Rectal smooth muscle tissue (tissue), 1 donor: ENCODE results near the gene PLGRKT.
"Not testable (repeated sequence)": the region's sequence is repeated elsewhere in the genome, so short reads cannot be mapped to it uniquely, and the experiment has no call there.

Experiments used
- H3K27ac ChIP-seq: one replicate; pipeline ENCODE4 v1.7.0; 2013; ENCODE audit warnings: low read depth, low read length, inconsistent platforms
- H3K27me3 ChIP-seq: one replicate; pipeline ENCODE4 v1.7.0; 2013; ENCODE audit warnings: low read length; ENCODE audit not compliant: control insufficient read depth, insufficient read depth
- H3K36me3 ChIP-seq: one replicate; pipeline ENCODE4 v1.7.0; 2013; ENCODE audit warnings: low read length; ENCODE audit not compliant: control insufficient read depth, insufficient read depth
- H3K4me1 ChIP-seq: one replicate; pipeline ENCODE4 v1.7.0; 2013; ENCODE audit warnings: low read length; ENCODE audit not compliant: control insufficient read depth, insufficient read depth
- H3K4me3 ChIP-seq: one replicate; pipeline ENCODE4 v1.7.0; 2013; ENCODE audit warnings: low read length
- H3K9ac ChIP-seq: one replicate; pipeline ENCODE4 v1.7.0; 2013; ENCODE audit warnings: low read length

Gene PLGRKT

DNA sequence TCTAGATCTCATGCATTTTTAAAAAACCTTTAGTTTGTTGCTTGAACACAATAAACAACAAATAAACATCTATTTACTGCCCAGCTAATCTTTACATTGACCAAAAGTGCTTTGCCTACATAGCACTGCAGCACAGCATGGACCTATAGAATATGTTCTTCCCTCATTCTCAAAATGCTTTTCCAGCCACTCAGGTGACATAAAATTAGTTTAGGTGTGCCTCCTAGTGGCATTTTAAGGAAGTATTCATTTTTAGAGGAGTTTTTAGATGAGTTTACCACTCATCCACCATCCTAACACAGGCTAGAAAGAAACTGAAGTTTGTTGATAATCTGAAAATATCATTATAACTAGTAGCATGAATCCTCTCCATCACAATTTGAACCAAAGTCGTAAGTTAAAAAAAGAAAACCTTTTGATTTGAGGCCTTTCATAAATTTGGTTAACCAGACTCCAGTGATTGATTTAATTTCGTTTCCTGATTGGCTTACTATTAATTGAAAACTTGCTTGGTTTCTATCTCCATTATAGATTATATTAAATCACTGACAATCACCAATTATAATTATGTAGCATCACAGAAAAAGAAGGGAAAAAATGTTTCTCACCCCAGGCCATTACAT, 12.6 kb downstream of the PLGRKT start:
- no peaks in the 10 kb centered on the region for H3K36me3 ChIP-seq
- H3K4me1 ChIP-seq = no peaks in the 10 kb centered on the region
- no peak overlapping the region for H3K4me3 ChIP-seq
- no peak overlapping the region for H3K27ac ChIP-seq
- no peak overlapping the region for H3K9ac ChIP-seq
- no peaks in the 10 kb centered on the region for H3K27me3 ChIP-seq

DNA sequence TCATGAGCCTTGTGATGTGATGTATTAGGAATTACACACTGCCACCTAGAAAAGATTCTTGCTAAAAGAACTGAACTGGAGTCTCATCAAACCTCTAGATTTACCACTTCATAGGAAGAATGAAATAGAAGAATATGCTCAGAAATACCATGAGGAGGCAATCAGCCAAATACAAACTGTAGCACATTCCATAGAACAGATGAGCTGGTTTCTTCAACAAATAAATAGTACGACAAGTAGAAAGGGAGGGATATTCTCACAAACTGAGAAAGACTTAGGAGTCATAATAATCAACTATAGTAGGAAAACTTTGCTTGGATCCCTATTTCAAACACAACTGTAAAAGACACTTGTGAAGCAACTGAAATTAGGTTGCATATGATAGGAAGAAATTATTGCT, 15.4 kb downstream of the PLGRKT start:
- Histone ChIP-seq H3K4me1 (no peaks in the 10 kb centered on the region), H3K4me3 (no peak overlapping the region), H3K27ac (no peak overlapping the region), H3K27me3 (no peaks in the 10 kb centered on the region), H3K9ac (no peak overlapping the region), H3K36me3 (peaks cover 3% of the 10 kb centered on the region)

DNA sequence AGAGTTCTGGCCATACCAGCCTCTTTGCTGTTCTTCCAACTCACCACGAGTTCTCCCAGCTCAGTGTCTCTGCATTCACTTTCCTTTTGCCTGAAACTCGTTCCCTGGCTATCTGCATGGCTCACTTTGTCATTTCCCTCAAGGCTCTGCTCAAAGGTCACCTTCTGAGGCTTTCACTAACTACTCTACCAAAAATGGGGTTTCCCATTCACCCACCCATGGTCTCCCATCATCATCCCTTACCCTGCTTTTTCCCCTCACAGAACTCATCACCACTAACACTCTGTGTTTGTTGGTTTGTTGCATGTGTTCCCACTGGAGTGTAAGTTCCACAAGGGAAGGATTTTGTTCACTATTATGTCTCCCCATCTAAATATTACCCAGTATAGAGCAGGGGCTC, 16.6 kb downstream of the PLGRKT start:
- H3K27ac ChIP-seq = no peak overlapping the region
- no peaks in the 10 kb centered on the region for H3K27me3 ChIP-seq
- H3K9ac ChIP-seq = no peak overlapping the region
- H3K4me3 ChIP-seq = no peak overlapping the region
- H3K36me3 ChIP-seq = peaks cover 3% of the 10 kb centered on the region
- no peaks in the 10 kb centered on the region for H3K4me1 ChIP-seq

DNA sequence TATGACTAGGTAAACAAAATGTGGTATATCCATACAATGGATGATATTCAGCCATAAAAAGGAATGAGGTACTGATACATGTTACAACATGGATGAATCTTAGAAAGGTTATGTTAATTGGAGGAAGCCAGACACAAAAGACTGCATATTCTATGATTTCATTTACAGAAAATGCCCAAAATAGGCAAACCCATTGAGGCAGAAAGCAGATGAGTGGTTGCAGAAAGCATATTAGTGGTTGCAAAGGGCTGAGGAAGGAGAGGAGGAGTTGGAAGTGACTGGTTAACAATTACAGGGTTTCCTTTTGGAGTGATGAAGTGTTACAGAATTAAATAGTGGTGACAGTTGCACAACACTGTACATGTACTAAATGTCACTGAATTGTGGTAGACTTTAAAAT, 17.7 kb downstream of the PLGRKT start:
- Histone ChIP-seq H3K27me3 (no peaks in the 10 kb centered on the region), H3K4me1 (no peaks in the 10 kb centered on the region), H3K9ac (no peak overlapping the region), H3K4me3 (no peak overlapping the region), H3K36me3 (peaks cover 3% of the 10 kb centered on the region), H3K27ac (no peak overlapping the region)

DNA sequence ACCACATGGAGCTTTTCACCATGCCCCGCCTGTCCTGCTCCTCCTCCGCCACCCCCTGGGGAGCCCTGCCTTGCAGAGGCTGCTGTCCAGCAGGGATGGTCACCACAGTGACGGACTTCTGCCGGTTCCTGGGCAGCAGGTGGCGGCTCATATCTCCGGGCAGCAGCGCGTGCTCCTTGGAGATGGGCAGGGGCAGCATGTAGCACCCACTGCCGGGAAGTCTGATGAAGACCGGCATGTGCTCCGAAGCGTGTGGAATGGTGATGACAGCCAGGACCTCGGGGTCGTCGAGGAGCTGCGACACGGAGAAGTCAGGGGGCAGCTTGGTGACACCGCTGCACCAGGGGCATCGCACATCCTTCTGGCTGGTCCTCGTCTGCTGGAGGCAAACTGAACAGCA, 19.2 kb downstream of the PLGRKT start:
- Histone ChIP-seq H3K27me3 (no peaks in the 10 kb centered on the region), H3K4me3 (no peak overlapping the region), H3K27ac (no peak overlapping the region), H3K9ac (no peak overlapping the region), H3K36me3 (peaks cover 3% of the 10 kb centered on the region), H3K4me1 (no peaks in the 10 kb centered on the region)

DNA sequence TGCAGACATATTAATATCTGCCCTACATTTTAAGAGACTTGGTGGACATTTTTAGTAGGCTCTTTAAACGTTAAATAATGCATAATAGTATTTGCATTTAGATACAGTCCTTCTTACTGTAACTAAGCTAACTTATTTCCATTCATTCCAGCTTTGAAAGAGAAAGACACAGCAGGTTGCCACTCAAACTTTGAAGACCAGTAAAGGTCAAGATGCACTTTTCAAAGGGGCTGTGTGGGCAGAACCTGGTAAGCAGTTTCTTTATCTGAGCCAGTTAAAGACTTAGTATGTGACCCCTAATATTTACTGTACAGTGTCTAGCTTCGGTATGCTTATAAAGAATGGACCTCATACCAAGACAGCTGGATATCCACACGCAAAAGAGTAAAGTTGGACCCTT, 20.8 kb downstream of the PLGRKT start:
- Histone ChIP-seq H3K27me3 (no peaks in the 10 kb centered on the region), H3K27ac (no peak overlapping the region), H3K4me3 (no peak overlapping the region), H3K9ac (no peak overlapping the region), H3K36me3 (peaks cover 3% of the 10 kb centered on the region), H3K4me1 (no peaks in the 10 kb centered on the region)

DNA sequence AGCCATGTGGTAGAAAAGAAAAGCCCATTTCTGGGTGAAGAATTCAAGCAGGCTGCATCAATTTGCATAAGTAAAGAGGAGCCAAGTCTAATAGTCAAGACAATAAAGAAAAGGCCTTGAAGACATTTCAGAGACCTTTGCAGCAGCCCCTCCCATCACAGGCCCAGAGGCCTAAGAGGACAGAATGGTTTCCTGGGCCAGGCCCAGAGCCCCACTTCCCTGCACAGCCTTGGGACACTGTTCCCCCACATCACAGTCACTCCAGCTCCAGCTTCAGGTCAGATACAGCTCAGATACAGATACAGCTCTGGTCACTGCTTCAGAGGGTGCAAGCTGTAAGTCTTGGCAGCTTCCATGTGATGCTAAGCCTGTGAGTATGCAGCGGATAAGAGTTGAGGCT, 29.1 kb downstream of the PLGRKT start:
- Histone ChIP-seq H3K9ac (no peak overlapping the region), H3K27ac (no peak overlapping the region), H3K4me3 (no peak overlapping the region), H3K4me1 (no peaks in the 10 kb centered on the region), H3K36me3 (peaks cover 4% of the 10 kb centered on the region), H3K27me3 (no peaks in the 10 kb centered on the region)

DNA sequence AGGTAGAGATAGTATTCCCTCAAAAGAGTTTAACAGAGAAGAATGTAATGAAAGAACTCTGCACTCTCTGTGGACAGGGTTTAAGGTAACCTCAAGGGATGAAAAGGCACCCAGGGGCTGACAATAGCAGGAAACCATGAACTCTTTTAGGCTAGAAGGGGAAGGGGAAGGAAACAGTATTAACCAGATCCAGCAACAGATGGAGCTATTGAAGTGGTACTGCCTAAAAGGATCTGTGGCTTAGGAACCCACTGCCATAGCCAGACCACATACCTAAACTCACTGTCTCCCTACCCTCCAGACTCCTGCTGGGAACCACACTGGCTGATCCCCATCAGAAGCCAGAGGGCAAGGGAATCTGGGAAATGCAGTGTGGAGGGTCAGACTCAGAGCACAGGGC, 35.5 kb downstream of the PLGRKT start:
- no peak overlapping the region for H3K9ac ChIP-seq
- H3K4me3 ChIP-seq = no peak overlapping the region

DNA sequence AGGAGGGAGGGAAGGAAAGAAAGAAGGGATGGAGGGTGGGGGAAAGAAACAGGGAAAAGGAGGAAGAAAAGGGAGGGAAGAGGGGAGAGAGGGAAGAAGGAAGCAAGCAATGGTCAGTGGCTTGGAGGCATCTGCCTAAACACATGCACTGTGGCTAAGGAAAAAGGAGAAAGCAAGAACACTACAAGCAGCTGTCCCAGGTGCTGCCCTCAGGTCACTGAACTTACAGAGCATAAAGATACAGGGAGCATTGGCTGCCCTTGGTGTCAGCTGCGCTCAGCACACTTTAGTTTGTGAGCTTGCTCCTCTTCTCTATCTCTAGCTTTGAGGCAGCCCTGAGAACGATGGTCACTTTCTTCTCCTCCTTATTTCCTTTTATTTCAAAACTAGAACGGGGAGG, 40.2 kb downstream of the PLGRKT start:
- not testable (repeated sequence) for H3K27me3 ChIP-seq, H3K4me1 ChIP-seq, H3K9ac ChIP-seq, H3K27ac ChIP-seq, H3K36me3 ChIP-seq, H3K4me3 ChIP-seq

More for the DNA sequence above, 35.5 kb downstream of the PLGRKT start:
- Histone ChIP-seq H3K36me3 (no peaks in the 10 kb centered on the region), H3K27ac (no peak overlapping the region), H3K4me1 (no peaks in the 10 kb centered on the region), H3K27me3 (no peaks in the 10 kb centered on the region)

DNA sequence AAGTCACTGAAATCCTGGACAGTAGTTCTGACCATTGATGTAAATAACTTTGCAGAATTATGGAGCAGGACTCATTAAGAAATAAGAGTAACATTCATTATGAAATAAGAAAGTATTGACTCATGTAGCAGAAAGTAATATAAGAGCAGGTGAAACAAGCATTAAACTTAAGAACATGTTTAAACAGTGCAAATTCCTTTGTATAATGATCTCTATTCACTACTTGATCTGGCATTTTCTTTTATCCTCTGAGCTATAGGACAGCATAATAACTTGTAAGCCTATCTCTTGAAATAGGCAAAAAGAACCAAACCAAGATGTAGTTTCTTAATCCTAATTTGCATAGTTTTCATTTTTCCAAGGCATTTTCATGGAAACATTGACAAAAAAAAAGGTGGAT, 42.3 kb downstream of the PLGRKT start:
- no peaks in the 10 kb centered on the region for H3K27me3 ChIP-seq
- H3K4me3 ChIP-seq = no peak overlapping the region

DNA sequence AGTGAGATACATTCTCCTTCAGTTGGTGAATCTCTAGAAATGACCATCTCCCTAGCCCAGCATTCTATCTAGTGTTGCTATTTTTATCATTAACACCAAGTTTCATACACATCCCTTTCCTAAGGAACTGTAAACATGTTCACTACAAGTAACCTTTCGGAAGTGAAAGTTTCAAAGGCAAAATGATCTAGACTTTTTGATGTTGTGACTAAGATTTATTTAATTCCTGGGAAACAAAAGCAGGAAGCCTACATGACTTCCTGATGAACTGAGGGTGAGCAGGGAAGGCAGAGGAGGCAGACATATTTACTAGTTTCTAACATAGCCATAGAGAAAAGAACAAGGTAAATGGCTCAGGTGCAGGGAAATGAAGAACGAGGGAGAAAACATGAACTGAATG, 43.7 kb downstream of the PLGRKT start:
- H3K9ac ChIP-seq, H3K27ac ChIP-seq, H3K4me1 ChIP-seq, H3K36me3 ChIP-seq, H3K4me3 ChIP-seq, H3K27me3 ChIP-seq: not testable (repeated sequence)

More for the DNA sequence above, 42.3 kb downstream of the PLGRKT start:
- no peak overlapping the region for H3K9ac ChIP-seq
- H3K4me1 ChIP-seq = no peaks in the 10 kb centered on the region
- H3K36me3 ChIP-seq = no peaks in the 10 kb centered on the region
- H3K27ac ChIP-seq = no peak overlapping the region

DNA sequence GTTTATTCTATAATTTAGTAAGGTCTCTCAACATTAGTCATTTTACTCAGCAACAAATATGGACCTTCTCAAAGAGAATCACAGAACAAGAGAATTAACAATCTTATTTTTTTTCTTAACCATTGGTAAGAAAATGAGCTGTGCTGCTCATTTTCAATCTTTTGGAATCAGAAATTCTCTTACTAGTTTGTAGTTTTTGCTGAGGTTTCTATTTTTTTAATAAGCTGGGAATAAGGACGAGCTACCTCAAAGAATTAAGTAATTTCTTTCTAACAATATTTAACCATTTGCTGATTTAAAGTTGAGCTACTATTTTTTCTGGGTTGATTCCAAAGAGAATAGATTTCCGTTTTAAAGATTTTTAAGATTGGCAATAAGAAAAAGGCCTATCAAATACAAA, 44.2 kb downstream of the PLGRKT start:
- no peaks in the 10 kb centered on the region for H3K27me3 ChIP-seq

DNA sequence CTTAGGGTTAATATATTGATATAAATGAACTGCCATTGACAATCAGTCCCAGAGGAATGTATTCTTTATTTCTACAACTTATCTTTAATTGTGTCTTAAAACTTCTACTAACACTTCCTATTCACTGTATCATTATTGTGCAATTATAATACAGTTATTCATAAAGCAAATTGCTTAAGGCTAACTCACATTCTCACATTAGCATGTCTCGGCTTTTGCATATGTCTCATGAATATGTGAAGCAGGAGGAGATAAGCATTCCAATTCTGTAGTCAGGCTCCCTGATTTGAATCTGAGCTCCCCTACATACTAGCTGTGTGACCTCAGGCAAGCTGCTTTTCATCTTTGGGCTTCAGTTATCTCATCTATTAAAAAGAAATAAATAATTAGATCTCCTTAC, 45.4 kb downstream of the PLGRKT start:
- H3K4me1 ChIP-seq = no peaks in the 10 kb centered on the region
- no peaks in the 10 kb centered on the region for H3K36me3 ChIP-seq
- H3K27ac ChIP-seq = no peak overlapping the region
- no peaks in the 10 kb centered on the region for H3K27me3 ChIP-seq
- no peak overlapping the region for H3K9ac ChIP-seq
- H3K4me3 ChIP-seq = no peak overlapping the region

More for the DNA sequence above, 44.2 kb downstream of the PLGRKT start:
- Histone ChIP-seq H3K36me3 (no peaks in the 10 kb centered on the region), H3K4me1 (no peaks in the 10 kb centered on the region), H3K4me3 (no peak overlapping the region), H3K9ac (no peak overlapping the region), H3K27ac (no peak overlapping the region)
